H1 (cell line): ENCODE data around the gene CEACAM7. TPM values are rescaled to one million over a fixed set of nuclear protein-coding genes. Genes with fewer than 3 reads are reported as not detected.

Source experiments
- ATF2 ChIP-seq: IDR thresholded peaks from 2 replicates; pipeline ENCODE4 v1.6.1; 2012; ENCODE audit warnings: low read length, inconsistent platforms
- CHD7 ChIP-seq: fragments of 300-600 bp; sonication (generic); IDR thresholded peaks from 2 replicates; pipeline ENCODE4 v1.7.1; 2012; ENCODE audit warnings: low read length, moderate library complexity, mild to moderate bottlenecking, inconsistent platforms; ENCODE audit not compliant: insufficient replicate concordance
- CTBP2 ChIP-seq: IDR thresholded peaks from 2 replicates; pipeline ENCODE4 v1.7.0; 2011; ENCODE audit warnings: borderline replicate concordance, mild to moderate bottlenecking, moderate library complexity, mixed read lengths, low read length; ENCODE audit not compliant: insufficient read depth, insufficient read length
- NRF1 ChIP-seq: IDR thresholded peaks from 2 replicates; pipeline ENCODE4 v1.6.1; 2011; ENCODE audit warnings: mild to moderate bottlenecking, low read depth, low read length, improper control_type of control experiment
- RXRA ChIP-seq: IDR thresholded peaks from 2 replicates; pipeline ENCODE4 v1.6.1; 2011; ENCODE audit warnings: low read depth, mild to moderate bottlenecking, low read length, moderate library complexity; ENCODE audit not compliant: insufficient read depth
- TAF7 ChIP-seq: optimal IDR thresholded peaks from 2 replicates; pipeline ENCODE3; 2011; ENCODE audit warnings: low read depth, mild to moderate bottlenecking, inconsistent platforms, low read length, moderate library complexity, borderline replicate concordance
- TBP ChIP-seq: IDR thresholded peaks from 2 replicates; pipeline ENCODE4 v1.6.1; 2011; ENCODE audit warnings: low read depth, low read length, improper control_type of control experiment
- polyA plus RNA-seq, 7 experiments: library from polyadenylated mRNA; depleted of rRNA in 3 of 7; stranded (reverse) in 5 of 7; unstranded in 2 of 7; fragments of >200 nt in 5 of 7; fragments of 200-250 nt in 2 of 7; gene quantifications; 1 replicate in 5 of 7; 2 replicates in 1 of 7; 4 replicates in 1 of 7; pipeline versions ENCODE4 v1.2.1 to v1.2.3, GENCODE V29; 2011 to 2013; ENCODE audit warnings: missing spikeins in 2 of 7, mixed read lengths in 2 of 7
- total RNA-seq: library from RNA; stranded (reverse); fragmentation: NEBNext Ultra II Directional; extraction: Animal tissue kit (Norgen Biotek cat#: 25700); gene quantifications from 2 replicates; pipeline ENCODE4 v1.2.1, GENCODE V29; 2021

The CEACAM7 gene
- total and polyA plus RNA-seq, 2 of the 8 experiments (the other 6 are each of a cell fraction or from before 2014, with no cell fraction given) = not detected

- TF ChIP-seq CHD7 = no peak
- no peak for TF ChIP-seq TBP
- no peak for TF ChIP-seq CTBP2
- TF ChIP-seq NRF1 = no peak
- TF ChIP-seq ATF2 = no peak
- no peak for TF ChIP-seq TAF7
- TF ChIP-seq RXRA = no peak
Observed at GRCh38 chr19:41696402-41697197, 8.5 kb upstream of the CEACAM7 start (continued).
